HepG2 (cell line): Measurements from ENCODE around the gene DRAP1. TPM values are rescaled to one million over a fixed set of nuclear protein-coding genes. Genes with fewer than 3 reads are reported as not detected.

Experiments
- FOXC1 ChIP-seq: sonication (generic); formaldehyde crosslinking; IDR thresholded peaks from 2 replicates; pipeline ENCODE4 v1.8.0; 2022; ENCODE audit warnings: mild to moderate bottlenecking, missing genetic modification reagents, borderline replicate concordance
- KDM4B ChIP-seq: sonication (generic); formaldehyde crosslinking; IDR thresholded peaks from 2 replicates; pipeline ENCODE4 v1.4.0; 2020; ENCODE audit warnings: missing genetic modification reagents
- MXD4 ChIP-seq: IDR thresholded peaks from 2 replicates; pipeline ENCODE4 v1.6.1; 2016; ENCODE audit warnings: mild to moderate bottlenecking, missing biosample characterization, missing genetic modification reagents
- NCOA5 ChIP-seq: sonication (generic); formaldehyde crosslinking; IDR thresholded peaks from 2 replicates; pipeline ENCODE4 v1.4.0; 2020; ENCODE audit warnings: missing genetic modification reagents
- PRMT3 ChIP-seq: sonication (generic); formaldehyde crosslinking; IDR thresholded peaks from 2 replicates; pipeline ENCODE4 v1.8.1; 2022; ENCODE audit warnings: low read depth, mild to moderate bottlenecking, moderate library complexity, missing genetic modification reagents, borderline replicate concordance
- RARG ChIP-seq: sonication (generic); formaldehyde crosslinking; IDR thresholded peaks from 2 replicates; pipeline ENCODE4 v1.4.0; 2020; ENCODE audit warnings: low read depth, mild to moderate bottlenecking, missing genetic modification reagents
- SIN3B ChIP-seq: fragments of 150-350 bp; IDR thresholded peaks from 2 replicates; pipeline ENCODE4 v1.6.1; 2014; ENCODE audit warnings: low read length
- TEAD2 ChIP-seq: sonication (generic); formaldehyde crosslinking; IDR thresholded peaks from 2 replicates; pipeline ENCODE4 v1.9.0; 2021; ENCODE audit warnings: missing genetic modification reagents
- THAP11 ChIP-seq: IDR thresholded peaks from 2 replicates; pipeline ENCODE4 v1.6.1; 2016; ENCODE audit warnings: missing biosample characterization, missing genetic modification reagents
- XRCC5 ChIP-seq: fragments of 200-400 bp; formaldehyde crosslinking; optimal IDR thresholded peaks from 2 replicates; pipeline ENCODE3; 2017; ENCODE audit warnings: mild to moderate bottlenecking, low read length
- ZEB1 ChIP-seq: IDR thresholded peaks from 2 replicates; pipeline ENCODE4 v1.6.1; 2012; ENCODE audit warnings: mild to moderate bottlenecking, low read depth, inconsistent platforms; ENCODE audit not compliant: insufficient replicate concordance
- ZNF230 ChIP-seq: sonication (generic); formaldehyde crosslinking; IDR thresholded peaks from 2 replicates; pipeline ENCODE4 v1.4.0; 2020; ENCODE audit warnings: mild to moderate bottlenecking, missing genetic modification reagents
- ZNF253 ChIP-seq: sonication (generic); formaldehyde crosslinking; IDR thresholded peaks from 2 replicates; pipeline ENCODE4 v1.8.0; 2022; ENCODE audit warnings: mild to moderate bottlenecking, missing genetic modification reagents, borderline replicate concordance
- ZNF484 ChIP-seq: sonication (generic); formaldehyde crosslinking; IDR thresholded peaks from 2 replicates; pipeline ENCODE4 v1.5.1; 2020; ENCODE audit warnings: mild to moderate bottlenecking, low read depth, missing genetic modification reagents, borderline replicate concordance
- ZNF709 ChIP-seq: sonication (generic); formaldehyde crosslinking; IDR thresholded peaks from 2 replicates; pipeline ENCODE4 v1.5.0; 2020; ENCODE audit warnings: mild to moderate bottlenecking, missing genetic modification reagents
- polyA plus RNA-seq, 8 experiments: library from polyadenylated mRNA; depleted of rRNA in 3 of 8; stranded (reverse) in 7 of 8; unstranded in 1 of 8; fragments of >200 nt; fragmentation: Illumina TruSeq in 4 of 8; extraction: Trizol in 4 of 8; gene quantifications; 2 replicates each; pipeline versions ENCODE4 v1.2.1 to v1.2.3, GENCODE V29; 2011 to 2016; ENCODE audit warnings: low read depth in 4 of 8, missing spikeins in 1 of 8, mixed read lengths in 1 of 8; ENCODE audit not compliant: insufficient read depth in 1 of 8
- total RNA-seq, 5 experiments: library from RNA; depleted of rRNA; stranded (reverse); fragments of >200 nt; fragmentation: Illumina TruSeq; extraction: Trizol; gene quantifications; 2 replicates each; pipeline ENCODE4 v1.2.3, GENCODE V29; 2016; ENCODE audit warnings: low read depth in 1 of 5
- TF ChIP-seq, protein P1 (sequence below): sonication (generic); formaldehyde crosslinking; conservative IDR thresholded peaks from 2 replicates; pipeline ENCODE4 v1.8.0; 2022; ENCODE audit warnings: missing genetic modification reagents
- TF ChIP-seq, protein P2 (sequence below): sonication (generic); formaldehyde crosslinking; IDR thresholded peaks from 2 replicates; pipeline ENCODE4 v1.9.0; 2021; ENCODE audit warnings: mild to moderate bottlenecking, missing genetic modification reagents
- TF ChIP-seq, protein P3 (sequence below): sonication (generic); formaldehyde crosslinking; IDR thresholded peaks from 2 replicates; pipeline ENCODE4 v1.5.1; 2020; ENCODE audit warnings: missing genetic modification reagents, mild to moderate bottlenecking, borderline replicate concordance

The DRAP1 gene
- total and polyA plus RNA-seq, 2 of the 13 experiments (the other 11 are each of a cell fraction or from before 2014, with no cell fraction given) = 46.8 to 52.3 TPM

DNA sequence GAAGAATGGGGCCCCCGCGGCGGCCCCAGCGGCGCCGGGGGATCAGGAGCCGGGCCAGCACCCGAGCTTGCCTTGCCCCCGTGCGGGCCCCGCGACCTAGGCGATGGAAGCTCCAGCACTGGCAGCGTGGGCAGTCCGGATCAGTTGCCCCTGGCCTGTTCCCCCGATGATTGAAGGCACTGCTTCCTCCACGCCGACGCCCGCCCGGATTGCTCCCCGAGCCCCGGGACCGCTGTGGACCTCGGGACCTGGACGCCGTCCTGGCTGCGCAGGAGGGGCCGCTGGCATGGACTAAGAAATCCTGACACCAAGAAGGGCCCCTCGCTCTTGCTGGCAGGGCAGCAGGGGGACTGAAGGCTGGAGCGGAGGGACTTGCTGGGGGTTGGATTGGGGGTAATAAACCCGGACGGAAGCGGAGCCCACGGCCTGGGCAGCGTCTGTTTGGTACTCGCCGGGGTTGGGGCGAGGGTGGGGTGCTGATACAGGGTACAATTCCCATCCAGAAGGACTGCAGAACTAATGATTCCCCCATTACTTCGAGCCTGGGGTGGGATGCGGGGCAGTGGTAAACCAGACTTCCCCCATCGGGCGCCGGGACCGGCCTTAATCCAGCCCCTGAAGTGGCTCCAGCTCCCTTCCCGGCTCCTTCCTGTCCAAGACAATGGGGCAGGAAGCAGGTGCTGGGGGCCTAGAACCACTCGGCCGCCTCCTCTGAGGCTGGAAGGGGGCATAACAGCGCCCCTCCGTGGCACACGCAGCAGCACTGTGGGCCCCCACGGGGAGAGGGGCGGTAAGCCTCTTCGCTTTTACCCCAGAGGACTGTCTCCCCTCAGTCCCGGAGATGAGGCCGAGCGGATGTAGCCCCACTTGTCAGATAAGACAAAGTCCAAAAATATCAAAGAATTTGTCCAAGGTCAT is 27.7 kb upstream of the DRAP1 start (continued):
- no peak for TF ChIP-seq RARG (CRISPR knock-in tag)
- TF ChIP-seq PRMT3 = no peak
- TF ChIP-seq XRCC5 = peak; percentile 13
- peak; percentile 70 for TF ChIP-seq THAP11 (CRISPR knock-in tag)
- TF ChIP-seq ZNF484 (CRISPR knock-in tag) = no peak
- no peak for TF ChIP-seq ZNF253
- TF ChIP-seq ZNF230 (CRISPR knock-in tag) = no peak
- TF ChIP-seq, protein P1, sequence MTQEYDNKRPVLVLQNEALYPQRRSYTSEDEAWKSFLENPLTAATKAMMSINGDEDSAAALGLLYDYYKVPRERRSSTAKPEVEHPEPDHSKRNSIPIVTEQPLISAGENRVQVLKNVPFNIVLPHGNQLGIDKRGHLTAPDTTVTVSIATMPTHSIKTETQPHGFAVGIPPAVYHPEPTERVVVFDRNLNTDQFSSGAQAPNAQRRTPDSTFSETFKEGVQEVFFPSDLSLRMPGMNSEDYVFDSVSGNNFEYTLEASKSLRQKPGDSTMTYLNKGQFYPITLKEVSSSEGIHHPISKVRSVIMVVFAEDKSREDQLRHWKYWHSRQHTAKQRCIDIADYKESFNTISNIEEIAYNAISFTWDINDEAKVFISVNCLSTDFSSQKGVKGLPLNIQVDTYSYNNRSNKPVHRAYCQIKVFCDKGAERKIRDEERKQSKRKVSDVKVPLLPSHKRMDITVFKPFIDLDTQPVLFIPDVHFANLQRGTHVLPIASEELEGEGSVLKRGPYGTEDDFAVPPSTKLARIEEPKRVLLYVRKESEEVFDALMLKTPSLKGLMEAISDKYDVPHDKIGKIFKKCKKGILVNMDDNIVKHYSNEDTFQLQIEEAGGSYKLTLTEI = no peak
- TF ChIP-seq TEAD2 (CRISPR knock-in tag) = no peak
- TF ChIP-seq FOXC1 = no peak
- TF ChIP-seq ZEB1 = no peak
- peak; percentile 24 for TF ChIP-seq MXD4 (CRISPR knock-in tag)
- no peak for TF ChIP-seq KDM4B (CRISPR knock-in tag)
- TF ChIP-seq ZNF709 (CRISPR knock-in tag) = no peak
- TF ChIP-seq, protein P2, sequence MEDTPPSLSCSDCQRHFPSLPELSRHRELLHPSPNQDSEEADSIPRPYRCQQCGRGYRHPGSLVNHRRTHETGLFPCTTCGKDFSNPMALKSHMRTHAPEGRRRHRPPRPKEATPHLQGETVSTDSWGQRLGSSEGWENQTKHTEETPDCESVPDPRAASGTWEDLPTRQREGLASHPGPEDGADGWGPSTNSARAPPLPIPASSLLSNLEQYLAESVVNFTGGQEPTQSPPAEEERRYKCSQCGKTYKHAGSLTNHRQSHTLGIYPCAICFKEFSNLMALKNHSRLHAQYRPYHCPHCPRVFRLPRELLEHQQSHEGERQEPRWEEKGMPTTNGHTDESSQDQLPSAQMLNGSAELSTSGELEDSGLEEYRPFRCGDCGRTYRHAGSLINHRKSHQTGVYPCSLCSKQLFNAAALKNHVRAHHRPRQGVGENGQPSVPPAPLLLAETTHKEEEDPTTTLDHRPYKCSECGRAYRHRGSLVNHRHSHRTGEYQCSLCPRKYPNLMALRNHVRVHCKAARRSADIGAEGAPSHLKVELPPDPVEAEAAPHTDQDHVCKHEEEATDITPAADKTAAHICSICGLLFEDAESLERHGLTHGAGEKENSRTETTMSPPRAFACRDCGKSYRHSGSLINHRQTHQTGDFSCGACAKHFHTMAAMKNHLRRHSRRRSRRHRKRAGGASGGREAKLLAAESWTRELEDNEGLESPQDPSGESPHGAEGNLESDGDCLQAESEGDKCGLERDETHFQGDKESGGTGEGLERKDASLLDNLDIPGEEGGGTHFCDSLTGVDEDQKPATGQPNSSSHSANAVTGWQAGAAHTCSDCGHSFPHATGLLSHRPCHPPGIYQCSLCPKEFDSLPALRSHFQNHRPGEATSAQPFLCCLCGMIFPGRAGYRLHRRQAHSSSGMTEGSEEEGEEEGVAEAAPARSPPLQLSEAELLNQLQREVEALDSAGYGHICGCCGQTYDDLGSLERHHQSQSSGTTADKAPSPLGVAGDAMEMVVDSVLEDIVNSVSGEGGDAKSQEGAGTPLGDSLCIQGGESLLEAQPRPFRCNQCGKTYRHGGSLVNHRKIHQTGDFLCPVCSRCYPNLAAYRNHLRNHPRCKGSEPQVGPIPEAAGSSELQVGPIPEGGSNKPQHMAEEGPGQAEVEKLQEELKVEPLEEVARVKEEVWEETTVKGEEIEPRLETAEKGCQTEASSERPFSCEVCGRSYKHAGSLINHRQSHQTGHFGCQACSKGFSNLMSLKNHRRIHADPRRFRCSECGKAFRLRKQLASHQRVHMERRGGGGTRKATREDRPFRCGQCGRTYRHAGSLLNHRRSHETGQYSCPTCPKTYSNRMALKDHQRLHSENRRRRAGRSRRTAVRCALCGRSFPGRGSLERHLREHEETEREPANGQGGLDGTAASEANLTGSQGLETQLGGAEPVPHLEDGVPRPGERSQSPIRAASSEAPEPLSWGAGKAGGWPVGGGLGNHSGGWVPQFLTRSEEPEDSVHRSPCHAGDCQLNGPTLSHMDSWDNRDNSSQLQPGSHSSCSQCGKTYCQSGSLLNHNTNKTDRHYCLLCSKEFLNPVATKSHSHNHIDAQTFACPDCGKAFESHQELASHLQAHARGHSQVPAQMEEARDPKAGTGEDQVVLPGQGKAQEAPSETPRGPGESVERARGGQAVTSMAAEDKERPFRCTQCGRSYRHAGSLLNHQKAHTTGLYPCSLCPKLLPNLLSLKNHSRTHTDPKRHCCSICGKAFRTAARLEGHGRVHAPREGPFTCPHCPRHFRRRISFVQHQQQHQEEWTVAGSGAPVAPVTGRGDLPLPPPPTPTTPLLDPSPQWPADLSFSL = no peak
- TF ChIP-seq, protein P3, sequence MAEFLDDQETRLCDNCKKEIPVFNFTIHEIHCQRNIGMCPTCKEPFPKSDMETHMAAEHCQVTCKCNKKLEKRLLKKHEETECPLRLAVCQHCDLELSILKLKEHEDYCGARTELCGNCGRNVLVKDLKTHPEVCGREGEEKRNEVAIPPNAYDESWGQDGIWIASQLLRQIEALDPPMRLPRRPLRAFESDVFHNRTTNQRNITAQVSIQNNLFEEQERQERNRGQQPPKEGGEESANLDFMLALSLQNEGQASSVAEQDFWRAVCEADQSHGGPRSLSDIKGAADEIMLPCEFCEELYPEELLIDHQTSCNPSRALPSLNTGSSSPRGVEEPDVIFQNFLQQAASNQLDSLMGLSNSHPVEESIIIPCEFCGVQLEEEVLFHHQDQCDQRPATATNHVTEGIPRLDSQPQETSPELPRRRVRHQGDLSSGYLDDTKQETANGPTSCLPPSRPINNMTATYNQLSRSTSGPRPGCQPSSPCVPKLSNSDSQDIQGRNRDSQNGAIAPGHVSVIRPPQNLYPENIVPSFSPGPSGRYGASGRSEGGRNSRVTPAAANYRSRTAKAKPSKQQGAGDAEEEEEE (CRISPR knock-in tag) = no peak
- no peak for TF ChIP-seq SIN3B
- 0 out of 2 replicates have a peak, but pooled peaks have one; percentile 54 for TF ChIP-seq NCOA5
